Endothelial cell of umbilical vein (primary cell): ENCODE results near the gene MBNL2.

ENCODE experiments used
- POLR2A ChIP-seq: IDR thresholded peaks from 2 replicates; pipeline ENCODE4 v1.6.1; 2012; ENCODE audit warnings: low read depth, mild to moderate bottlenecking, control low read depth, low read length
- TF ChIP-seq, protein P1 (sequence below), 2 donors: IDR thresholded peaks; 1 replicate in 1 of 2; 2 replicates in 1 of 2; pipeline ENCODE4 v1.5.1; 2011; ENCODE audit warnings: low read length in 2 of 2, mild to moderate bottlenecking in 2 of 2, moderate library complexity in 2 of 2, control low read depth in 1 of 2, inconsistent platforms in 1 of 2, low read depth in 1 of 2; ENCODE audit not compliant: insufficient read depth in 1 of 2; ENCODE audit errors: extremely low read depth in 1 of 2

DNA sequence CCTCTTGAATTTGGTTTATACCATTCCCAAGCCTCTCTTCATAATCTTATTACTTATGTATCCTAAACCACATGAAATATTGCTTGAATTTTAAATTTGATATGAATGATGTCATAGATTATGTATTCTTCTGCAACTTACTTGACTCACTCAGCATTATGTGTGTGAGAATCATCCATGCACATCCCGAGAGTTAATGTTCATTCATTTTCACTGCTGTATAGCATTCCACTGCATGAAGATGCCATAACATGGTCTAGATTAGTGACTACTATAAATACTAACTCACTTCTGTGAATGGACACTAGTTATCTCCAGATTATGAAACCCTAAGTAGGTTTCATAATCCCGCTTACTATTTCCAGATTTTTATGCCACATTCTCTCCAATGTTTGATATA is 186.8 kb downstream of the MBNL2 start:
- no peak for TF ChIP-seq POLR2A
- TF ChIP-seq, protein P1, sequence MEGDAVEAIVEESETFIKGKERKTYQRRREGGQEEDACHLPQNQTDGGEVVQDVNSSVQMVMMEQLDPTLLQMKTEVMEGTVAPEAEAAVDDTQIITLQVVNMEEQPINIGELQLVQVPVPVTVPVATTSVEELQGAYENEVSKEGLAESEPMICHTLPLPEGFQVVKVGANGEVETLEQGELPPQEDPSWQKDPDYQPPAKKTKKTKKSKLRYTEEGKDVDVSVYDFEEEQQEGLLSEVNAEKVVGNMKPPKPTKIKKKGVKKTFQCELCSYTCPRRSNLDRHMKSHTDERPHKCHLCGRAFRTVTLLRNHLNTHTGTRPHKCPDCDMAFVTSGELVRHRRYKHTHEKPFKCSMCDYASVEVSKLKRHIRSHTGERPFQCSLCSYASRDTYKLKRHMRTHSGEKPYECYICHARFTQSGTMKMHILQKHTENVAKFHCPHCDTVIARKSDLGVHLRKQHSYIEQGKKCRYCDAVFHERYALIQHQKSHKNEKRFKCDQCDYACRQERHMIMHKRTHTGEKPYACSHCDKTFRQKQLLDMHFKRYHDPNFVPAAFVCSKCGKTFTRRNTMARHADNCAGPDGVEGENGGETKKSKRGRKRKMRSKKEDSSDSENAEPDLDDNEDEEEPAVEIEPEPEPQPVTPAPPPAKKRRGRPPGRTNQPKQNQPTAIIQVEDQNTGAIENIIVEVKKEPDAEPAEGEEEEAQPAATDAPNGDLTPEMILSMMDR (IDR thresholded peaks at IDR 0.05; ENCODE audit: extremely low read depth in 1 of 2, insufficient read depth in 1 of 2, low read depth in 1 of 2, low read length in 2 of 2) = no peak
